ENCODE data around the gene SLC27A6.

GRCh38 chr5:128965638-128966302, 482 bp downstream of the SLC27A6 start:
- TF ChIP-seq POLR2AphosphoS5 (IDR thresholded peaks at IDR 0.05) (no peak), CTCF (IDR thresholded peaks at IDR 0.05) (no peak)

Measured in breast epithelium (tissue), 3 donors.